ENCODE measurements around the gene RNF220.

GRCh38 chr1:44501047-44501890, 96.2 kb downstream of the RNF220 start:
- TF ChIP-seq CTCF (IDR thresholded peaks at IDR 0.05) = no peak
- TF ChIP-seq TEAD4 (IDR thresholded peaks at IDR 0.05; ENCODE audit: borderline replicate concordance, insufficient read depth) = no peak
- no peak for TF ChIP-seq POLR2AphosphoS5 (IDR thresholded peaks at IDR 0.05; ENCODE audit: low read depth, low read length)
- TF ChIP-seq USF2 (IDR thresholded peaks at IDR 0.05; ENCODE audit: borderline replicate concordance, low read depth, low read length) = no peak

Data from SK-N-SH (cell line).